Duodenal mucosa (tissue), 2 donors: ENCODE data around the gene PIEZO2.

Experiments used
- H3K27ac ChIP-seq: one replicate; pipeline ENCODE4 v1.7.0; 2013; ENCODE audit warnings: low read depth, low read length
- H3K27me3 ChIP-seq, 2 donors: one replicate each; pipeline ENCODE4 v1.7.0; 2013; ENCODE audit warnings: low read length in 2 of 2, control low read depth in 1 of 2; ENCODE audit not compliant: insufficient read depth in 2 of 2, control insufficient read depth in 1 of 2
- H3K36me3 ChIP-seq, 2 donors: one replicate each; pipeline ENCODE4 v1.7.0; 2013; ENCODE audit warnings: low read length in 2 of 2, control low read depth in 1 of 2; ENCODE audit not compliant: insufficient read depth in 2 of 2, control insufficient read depth in 1 of 2
- H3K4me1 ChIP-seq, 2 donors: one replicate each; pipeline ENCODE4 v1.7.0; 2013; ENCODE audit warnings: low read length in 2 of 2, control low read depth in 1 of 2; ENCODE audit not compliant: insufficient read depth in 2 of 2, control insufficient read depth in 1 of 2
- H3K4me3 ChIP-seq, 2 donors: one replicate each; pipeline ENCODE4 v1.7.0; 2013; ENCODE audit warnings: low read length in 2 of 2, low read depth in 1 of 2
- H3K9ac ChIP-seq, 2 donors: one replicate each; pipeline ENCODE4 v1.7.0; 2013; ENCODE audit warnings: low read length in 2 of 2, low read depth in 1 of 2
- H3K9me3 ChIP-seq, 2 donors: one replicate each; pipeline ENCODE4 v1.7.0; 2013; ENCODE audit warnings: low read length in 2 of 2, control low read depth in 1 of 2; ENCODE audit not compliant: control insufficient read depth in 1 of 2

Gene PIEZO2

GRCh38 chr18:11035814-11036495 is 113.4 kb downstream of the PIEZO2 start:
- Histone ChIP-seq H3K9ac (no peak overlapping the region), H3K4me1 (no peaks in the 10 kb centered on the region), H3K4me3 (no peak overlapping the region), H3K36me3 (no peaks in the 10 kb centered on the region), H3K27me3 (no peaks in the 10 kb centered on the region), H3K9me3 (peaks cover 0 to 4% of the 10 kb centered on the region in 2 donors), H3K27ac (no peak overlapping the region)

- Histone ChIP-seq H3K9me3 (peaks cover 0 to 4% of the 10 kb centered on the region in 2 donors), H3K27ac (no peak overlapping the region), H3K36me3 (no peaks in the 10 kb centered on the region), H3K27me3 (no peaks in the 10 kb centered on the region), H3K4me3 (no peak overlapping the region), H3K9ac (no peak overlapping the region), H3K4me1 (no peaks in the 10 kb centered on the region)
Observed at GRCh38 chr18:11035376-11035775, 114.0 kb downstream of the PIEZO2 start.

DNA sequence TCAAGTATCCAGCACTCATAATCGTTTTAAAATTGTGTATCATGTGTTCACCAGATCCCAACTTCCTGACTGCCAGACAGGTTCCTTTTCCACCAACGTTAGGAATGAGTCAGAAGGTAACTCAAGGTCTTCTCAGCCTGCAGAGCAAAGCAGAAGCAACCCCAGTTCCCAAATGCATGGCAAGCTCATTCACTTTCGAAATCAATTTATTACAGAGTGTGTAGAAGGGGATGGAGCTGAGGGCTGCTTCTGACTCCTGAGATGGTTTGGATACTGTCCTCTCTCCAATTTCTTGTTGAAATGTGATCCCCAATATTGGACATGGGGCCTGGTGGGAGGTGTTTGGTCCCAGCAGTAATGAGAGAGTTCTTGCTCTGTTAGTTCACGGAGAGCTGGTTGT is 114.5 kb downstream of the PIEZO2 start:
- Histone ChIP-seq H3K4me1 (no peaks in the 10 kb centered on the region), H3K27ac (no peak overlapping the region), H3K4me3 (no peak overlapping the region), H3K36me3 (no peaks in the 10 kb centered on the region), H3K9ac (no peak overlapping the region), H3K27me3 (no peaks in the 10 kb centered on the region), H3K9me3 (peaks cover 0 to 4% of the 10 kb centered on the region in 2 donors)

- H3K27ac ChIP-seq = no peak overlapping the region
- H3K4me3 ChIP-seq = no peak overlapping the region
- H3K9me3 ChIP-seq = peaks cover 0 to 4% of the 10 kb centered on the region in 2 donors
- H3K36me3 ChIP-seq = no peaks in the 10 kb centered on the region
- H3K27me3 ChIP-seq = no peaks in the 10 kb centered on the region
- no peak overlapping the region for H3K9ac ChIP-seq
- H3K4me1 ChIP-seq = no peaks in the 10 kb centered on the region
Observed at GRCh38 chr18:11033503-11033902, 115.9 kb downstream of the PIEZO2 start.

GRCh38 chr18:11031966-11032365 is 117.4 kb downstream of the PIEZO2 start:
- Histone ChIP-seq H3K9me3 (peaks cover 0 to 4% of the 10 kb centered on the region in 2 donors), H3K36me3 (no peaks in the 10 kb centered on the region)

DNA sequence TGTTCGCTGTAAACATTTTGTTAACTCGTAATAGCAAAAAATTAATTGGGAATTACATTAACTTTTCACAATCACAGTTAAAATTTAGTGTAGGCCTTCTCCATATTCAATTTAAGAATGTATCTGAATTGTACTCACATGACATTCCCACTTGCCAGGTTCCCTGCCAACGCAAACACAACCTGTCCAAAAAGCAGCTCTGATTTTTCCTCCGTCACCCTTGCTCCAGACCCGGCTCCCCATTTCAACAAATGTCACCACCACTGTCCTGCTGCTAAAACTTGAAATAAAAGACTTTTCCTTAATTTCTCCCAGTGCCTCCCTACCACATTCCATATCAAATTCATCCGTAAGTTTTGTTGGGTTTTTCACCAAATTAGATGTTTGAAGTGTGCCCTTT is 120.3 kb downstream of the PIEZO2 start:
- H3K27me3 ChIP-seq = no peaks in the 10 kb centered on the region
- no peak overlapping the region for H3K9ac ChIP-seq
- H3K4me3 ChIP-seq = no peak overlapping the region
- H3K36me3 ChIP-seq = no peaks in the 10 kb centered on the region
- no peak overlapping the region for H3K27ac ChIP-seq
- peaks cover 0 to 4% of the 10 kb centered on the region in 2 donors for H3K9me3 ChIP-seq
- H3K4me1 ChIP-seq = no peaks in the 10 kb centered on the region

More at GRCh38 chr18:11031966-11032365, 117.4 kb downstream of the PIEZO2 start:
- Histone ChIP-seq H3K27me3 (no peaks in the 10 kb centered on the region), H3K27ac (no peak overlapping the region), H3K4me3 (no peak overlapping the region), H3K4me1 (no peaks in the 10 kb centered on the region), H3K9ac (no peak overlapping the region)

DNA sequence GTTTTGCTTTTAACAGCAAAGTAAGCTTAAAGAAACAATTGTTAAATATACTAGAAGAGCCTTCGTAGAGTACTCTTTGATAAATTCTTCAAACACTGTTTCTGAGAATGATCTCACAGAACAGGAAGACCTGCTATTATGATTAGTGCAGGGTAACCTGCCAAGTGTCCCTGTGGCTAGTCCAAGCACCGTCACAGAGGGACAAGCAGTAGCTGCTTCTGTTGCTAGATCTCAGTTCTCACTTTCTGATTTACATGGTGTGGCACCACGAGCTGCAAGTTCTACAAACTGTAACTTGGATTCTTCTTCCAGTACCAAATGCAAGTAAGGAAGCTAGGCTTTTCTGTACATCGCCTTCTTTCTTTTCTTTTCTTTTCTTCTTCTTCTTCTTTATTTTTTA is 121.5 kb downstream of the PIEZO2 start:
- Histone ChIP-seq H3K27ac (no peak overlapping the region), H3K36me3 (no peaks in the 10 kb centered on the region), H3K9ac (no peak overlapping the region), H3K4me1 (no peaks in the 10 kb centered on the region), H3K9me3 (no peaks in the 10 kb centered on the region), H3K4me3 (no peak overlapping the region), H3K27me3 (no peaks in the 10 kb centered on the region)

DNA sequence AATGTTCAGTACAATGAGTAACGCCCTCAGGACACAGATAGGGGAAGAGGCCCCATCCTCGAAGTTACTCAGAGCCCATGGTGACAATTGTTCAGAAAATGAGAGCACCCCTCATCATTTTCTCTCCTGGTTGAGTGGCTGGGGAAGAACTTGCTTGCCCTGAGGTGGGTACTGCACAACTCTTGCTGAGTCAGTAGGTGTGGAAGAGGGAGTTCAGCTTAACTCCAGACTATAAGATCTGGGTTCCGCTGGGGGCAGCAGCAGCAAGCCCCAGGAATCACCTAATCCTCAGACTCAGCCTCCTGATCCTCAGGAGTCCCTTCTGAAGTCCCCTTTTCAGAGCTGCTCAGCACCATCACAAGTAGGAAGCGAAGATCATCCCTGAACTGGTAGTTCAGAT is 123.7 kb downstream of the PIEZO2 start:
- Histone ChIP-seq H3K36me3 (no peaks in the 10 kb centered on the region), H3K4me1 (no peaks in the 10 kb centered on the region), H3K4me3 (no peak overlapping the region), H3K9ac (no peak overlapping the region), H3K27ac (no peak overlapping the region), H3K27me3 (no peaks in the 10 kb centered on the region), H3K9me3 (no peaks in the 10 kb centered on the region)

GRCh38 chr18:11024928-11025669 is 124.3 kb downstream of the PIEZO2 start:
- Histone ChIP-seq H3K27me3 (no peaks in the 10 kb centered on the region), H3K4me1 (no peaks in the 10 kb centered on the region), H3K36me3 (no peaks in the 10 kb centered on the region), H3K4me3 (no peak overlapping the region), H3K9me3 (no peaks in the 10 kb centered on the region), H3K27ac (no peak overlapping the region), H3K9ac (no peak overlapping the region)

DNA sequence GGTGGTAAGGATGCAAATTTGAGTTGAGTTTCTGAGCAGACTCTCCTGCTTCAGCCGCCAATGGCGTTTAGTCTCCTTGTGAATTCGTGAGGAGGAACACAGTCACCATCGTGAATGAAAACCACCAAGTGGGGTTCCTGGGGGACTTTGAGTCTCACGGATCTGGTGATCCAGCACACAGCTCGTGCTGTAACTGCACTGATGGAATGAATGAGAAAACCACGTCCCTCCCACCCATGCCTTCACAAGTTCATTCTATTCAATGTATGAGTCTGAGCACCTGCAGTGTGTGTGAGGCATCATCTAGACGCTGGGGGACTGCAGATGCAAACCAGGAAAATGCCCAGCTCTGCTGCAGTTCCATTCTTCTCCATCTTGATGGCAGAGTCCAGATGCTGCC is 127.9 kb downstream of the PIEZO2 start:
- Histone ChIP-seq H3K9me3 (no peaks in the 10 kb centered on the region), H3K36me3 (no peaks in the 10 kb centered on the region), H3K4me1 (no peaks in the 10 kb centered on the region), H3K27me3 (no peaks in the 10 kb centered on the region), H3K27ac (no peak overlapping the region), H3K9ac (no peak overlapping the region), H3K4me3 (no peak overlapping the region)
